ENCODE measurements around the gene RASA3.
A peak's percentile ranks its signal among the peaks of the same experiment; 100 is the strongest.
"Not testable (repeated sequence)": the region's sequence is repeated elsewhere in the genome, so short reads cannot be mapped to it uniquely, and the experiment has no call there.

RASA3 gene

DNA sequence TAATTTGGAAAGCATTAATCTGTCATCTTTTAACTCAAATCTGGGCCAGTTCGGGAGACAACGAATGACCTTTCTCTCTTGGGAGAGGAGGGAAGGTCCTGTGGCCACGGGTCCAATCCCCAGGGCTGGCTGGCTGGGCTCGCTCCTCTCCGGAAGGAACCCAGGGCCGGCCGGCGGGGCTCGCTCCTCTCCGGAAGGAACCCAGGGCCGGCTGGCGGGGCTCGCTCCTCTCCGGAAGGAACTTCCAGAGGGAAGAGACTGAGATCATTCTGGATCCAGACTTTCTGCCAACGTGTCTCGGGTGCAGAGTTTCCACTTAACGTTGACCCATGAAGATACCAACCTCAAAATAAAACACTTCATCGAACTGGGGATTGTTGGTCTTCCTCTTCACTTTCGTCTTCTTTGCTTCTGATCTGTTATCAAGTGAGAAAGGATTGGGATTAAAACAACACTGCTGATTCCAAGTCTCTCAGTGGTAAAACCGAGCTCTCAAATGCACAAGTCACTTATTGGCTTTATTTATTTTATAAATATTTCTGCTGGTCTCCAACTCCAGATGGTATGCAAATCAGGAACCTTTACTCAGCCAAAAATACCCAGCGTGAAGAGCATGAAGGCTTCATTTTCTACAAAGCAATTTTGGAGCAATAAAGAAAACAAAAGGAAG, 105.2 kb downstream of the RASA3 start:
- DNase-seq: no peak

DNA sequence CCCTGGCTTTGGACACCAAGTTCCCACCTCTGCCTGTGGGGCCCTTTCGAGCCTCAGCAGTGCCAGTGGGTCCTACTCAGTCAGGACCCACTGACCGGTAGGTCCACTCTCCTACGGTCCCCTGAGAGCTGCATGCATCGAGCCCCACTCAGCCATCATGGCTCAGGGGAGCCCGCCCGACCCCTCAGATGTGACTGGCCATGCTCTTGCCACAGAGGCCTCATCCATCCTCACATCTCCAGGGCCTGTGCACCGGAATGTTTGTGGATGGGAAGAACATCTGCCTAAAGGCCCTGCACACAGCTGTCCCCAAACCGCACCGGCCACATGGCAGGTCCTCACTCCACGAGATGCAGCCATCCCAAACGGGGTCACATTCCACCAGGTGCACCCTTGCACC, 105.9 kb downstream of the RASA3 start:
- DNase-seq: no peak

- DNase-seq: no peak
Measured at GRCh38 chr13:114025714-114026431, 106.5 kb downstream of the RASA3 start.

DNA sequence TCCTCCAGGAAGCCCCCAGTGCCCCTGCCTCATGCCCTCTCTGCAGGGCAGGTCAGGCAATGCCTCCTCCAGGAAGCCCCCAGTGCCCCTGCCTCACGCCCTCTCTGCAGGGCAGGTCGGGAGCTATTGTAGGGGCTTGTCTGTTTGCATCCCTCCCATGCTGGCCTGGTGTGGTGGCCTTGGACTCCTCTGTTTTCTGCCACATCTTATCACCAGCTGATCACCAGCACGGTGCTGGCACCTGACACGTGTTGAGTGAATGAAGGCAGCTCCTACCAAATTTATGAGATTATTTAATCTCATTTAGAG, 107.1 kb downstream of the RASA3 start:
- DNase-seq: no peak

- no peak for DNase-seq
Measured at GRCh38 chr13:114024603-114025404, 107.6 kb downstream of the RASA3 start.

GRCh38 chr13:114023716-114024602, 108.5 kb downstream of the RASA3 start:
- no peak for DNase-seq

DNA sequence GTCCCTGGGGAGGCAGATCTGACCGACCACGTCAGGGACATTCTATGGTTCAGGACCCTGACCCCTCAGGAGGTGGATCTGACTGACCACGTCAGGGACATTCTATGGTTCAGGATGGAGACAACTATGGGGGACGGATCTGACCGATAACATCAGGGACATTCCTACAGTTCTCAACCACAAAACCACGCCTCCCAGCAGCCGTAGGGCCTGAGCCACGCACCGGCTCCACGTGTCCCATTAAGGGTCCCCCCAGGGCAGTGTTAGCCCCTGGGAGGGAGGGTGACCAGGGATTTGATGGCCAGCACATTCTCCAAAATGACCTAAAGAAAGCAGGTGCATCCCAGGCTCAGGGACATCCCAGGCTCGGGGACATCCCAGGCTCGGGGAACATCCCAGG, 109.5 kb downstream of the RASA3 start:
- DNase-seq: no peak

- no peak for DNase-seq
Measured at GRCh38 chr13:114022309-114022669, 110.1 kb downstream of the RASA3 start.

- DNase-seq: no peak
Measured at GRCh38 chr13:114021464-114022308, 110.7 kb downstream of the RASA3 start.

GRCh38 chr13:114020750-114021463, 111.5 kb downstream of the RASA3 start:
- DNase-seq: no peak

- not testable (repeated sequence) for DNase-seq
Measured at GRCh38 chr13:114020134-114020533, 112.3 kb downstream of the RASA3 start.

DNA sequence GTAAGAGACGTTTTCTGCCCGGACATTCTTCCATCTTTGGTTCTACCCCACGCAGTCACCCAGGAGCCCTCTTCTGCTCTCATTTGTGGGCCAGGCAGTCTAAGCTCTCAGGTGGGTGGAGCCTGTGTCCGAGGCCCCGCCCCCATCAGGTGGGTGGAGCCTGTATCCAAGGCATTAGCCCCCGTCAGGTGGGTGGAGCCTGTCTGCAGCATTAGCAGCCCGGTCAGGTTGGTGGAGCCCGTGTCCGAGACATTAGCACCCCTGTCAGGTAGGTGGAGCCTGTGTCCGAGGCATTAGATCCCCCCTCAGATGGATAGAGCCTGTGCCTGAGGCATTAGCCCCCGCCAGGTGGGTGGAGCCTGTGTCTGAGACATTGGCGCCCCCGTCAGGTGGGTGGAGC, 113.1 kb downstream of the RASA3 start:
- DNase-seq: peak; percentile 58

DNA sequence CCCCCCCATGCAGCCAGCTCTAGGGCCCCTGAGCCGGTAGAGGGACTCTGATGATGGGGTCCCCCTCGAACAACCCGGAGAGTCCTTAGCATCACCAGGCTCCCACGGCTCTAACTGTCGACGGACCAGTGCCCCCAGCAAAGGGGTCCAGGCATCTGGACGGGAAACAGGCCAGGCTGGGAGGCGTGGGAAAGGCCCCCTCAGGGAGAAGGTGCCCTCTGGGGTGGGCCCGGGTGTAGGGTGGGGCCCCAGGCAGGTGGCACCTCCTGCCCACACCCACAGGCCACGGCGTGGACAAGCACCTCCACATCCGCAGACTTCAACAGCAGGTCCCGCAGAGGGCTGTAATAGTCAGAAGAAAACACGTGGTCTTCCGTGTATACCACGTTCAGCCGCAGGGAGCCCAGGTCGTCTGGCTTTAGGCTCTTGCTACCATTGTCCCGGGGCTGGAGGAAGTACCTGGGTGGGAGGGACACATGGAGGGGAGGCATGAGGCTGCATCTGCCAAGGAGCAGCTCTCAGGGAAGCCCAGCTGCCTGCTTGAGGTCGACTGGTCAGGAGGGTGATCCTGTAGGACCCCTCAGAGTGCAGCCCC, 113.9 kb downstream of the RASA3 start:
- DNase-seq: no peak

DNA sequence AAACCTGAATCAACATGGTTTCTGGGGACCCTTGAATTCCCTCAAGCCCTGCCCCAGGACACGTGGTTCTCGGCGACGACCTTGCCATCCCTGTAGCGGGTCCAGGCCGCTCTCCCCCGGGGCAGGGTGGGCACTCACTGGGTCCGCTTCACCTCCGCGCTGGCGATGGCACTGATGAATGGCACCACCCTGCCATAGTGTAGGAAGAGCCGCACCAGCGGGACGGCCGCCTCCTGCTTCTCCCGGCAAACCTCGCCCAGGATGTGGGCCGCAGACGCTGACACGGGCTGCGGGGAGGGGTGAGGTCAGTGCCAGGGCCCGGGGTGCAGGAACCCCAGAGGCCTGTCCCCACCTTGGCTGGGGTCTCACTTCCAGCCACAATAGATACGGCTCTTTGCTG, 114.5 kb downstream of the RASA3 start:
- DNase-seq: no peak

DNA sequence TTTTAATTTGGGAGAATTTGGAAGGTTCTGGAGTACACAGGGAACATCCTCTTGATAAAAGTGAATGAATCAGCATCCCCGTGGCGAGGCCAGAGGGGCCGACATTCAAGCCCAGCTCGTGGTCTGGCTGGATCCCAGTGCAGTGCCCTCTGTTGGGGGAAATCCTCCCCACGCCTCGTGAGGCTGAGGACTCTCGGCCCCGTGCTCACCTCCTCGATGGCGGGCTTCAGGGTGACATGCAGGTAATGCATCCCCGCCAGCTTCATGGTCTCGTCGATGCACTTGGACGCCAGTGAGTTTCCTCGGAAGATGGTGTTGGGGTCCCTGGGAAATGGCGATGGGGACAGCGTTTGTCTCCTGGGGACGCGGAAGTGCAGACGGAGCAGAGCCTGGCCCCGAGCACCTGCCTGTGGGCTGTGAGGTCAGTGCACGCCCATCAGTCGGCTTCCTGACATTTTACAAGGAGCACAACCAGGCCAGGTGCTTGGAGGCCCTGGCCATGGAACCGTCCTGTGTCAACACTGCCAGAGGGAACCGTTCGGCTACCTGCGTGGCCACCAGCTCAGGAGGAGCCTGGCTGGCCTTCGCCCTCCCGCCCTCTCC, 115.3 kb downstream of the RASA3 start:
- DNase-seq: peak; percentile 34

- no peak for DNase-seq
Measured at GRCh38 chr13:114016321-114017027, 115.9 kb downstream of the RASA3 start.

DNA sequence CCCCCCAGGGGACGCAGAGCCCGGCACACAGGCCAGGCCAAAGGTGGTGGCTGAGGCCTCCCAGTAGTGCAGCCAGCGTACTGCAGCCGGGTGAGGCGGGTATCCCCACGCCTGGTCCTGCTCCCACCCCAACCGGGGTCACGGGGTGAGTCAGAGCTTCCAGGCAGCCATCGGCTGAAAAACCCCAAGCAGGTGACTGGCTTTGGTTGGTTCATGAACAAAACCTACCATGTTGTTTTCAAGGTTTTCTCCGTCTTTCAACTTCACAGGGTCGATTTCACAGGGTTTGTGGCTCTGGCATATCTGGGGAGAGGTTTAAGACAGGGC, 116.5 kb downstream of the RASA3 start:
- no peak for DNase-seq

DNA sequence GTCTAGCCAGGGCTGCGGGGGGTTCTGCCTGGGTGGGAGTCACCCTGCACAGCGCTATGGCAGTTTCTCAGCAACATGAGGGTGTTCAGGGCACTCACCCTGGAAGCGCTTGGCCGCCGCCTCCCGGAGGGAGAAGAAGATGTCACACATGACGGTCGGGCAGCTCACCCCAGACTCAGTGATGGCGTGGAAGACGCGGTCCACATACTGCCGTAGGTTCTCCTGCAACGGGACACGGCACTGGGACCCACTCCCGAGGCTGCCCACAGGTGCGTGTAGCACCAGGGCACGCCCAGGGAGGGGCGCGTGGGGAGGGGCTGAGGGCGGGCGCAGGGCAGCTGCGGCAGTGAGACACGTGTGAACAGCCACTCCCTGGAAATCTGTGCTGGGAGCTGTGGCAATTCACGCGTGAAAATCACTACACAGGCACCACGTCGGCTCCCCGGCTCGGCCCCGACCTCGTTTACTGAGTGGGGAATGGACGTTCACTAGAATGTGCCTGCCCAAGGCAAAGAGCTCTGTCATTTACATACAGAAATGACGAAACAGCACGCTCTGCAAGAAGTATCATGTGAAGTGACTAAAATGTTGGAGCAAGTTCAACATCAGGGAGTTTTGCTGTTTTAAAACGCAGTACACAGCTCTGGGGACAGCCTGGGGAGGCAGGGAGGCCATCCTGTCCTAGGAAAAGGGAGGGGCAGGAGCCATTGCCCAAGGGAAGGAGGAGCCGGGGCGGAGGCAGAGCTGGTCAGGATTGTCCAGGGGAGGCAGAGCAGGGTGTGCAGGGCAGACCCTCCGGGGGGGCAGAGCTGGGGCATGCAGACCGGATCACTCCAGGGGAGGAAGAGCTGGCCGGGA, 117.1 kb downstream of the RASA3 start:
- DNase-seq: no peak

Measured in hematopoietic multipotent progenitor cell treated with erythropoietin and hydrocortisone succinate and interleukin-3 and kit ligand, for 4 days (in vitro differentiated cells).